HL-60 (cell line): ENCODE measurements around the gene LBR.

Experiments used
- DNase-seq, 2 experiments: peaks; one replicate each; pipeline ENCODE4 v3.0.0-alpha.2; 2010 to 2020; ENCODE audit warnings: low read depth in 1 of 2, low spot score in 1 of 2
- H3K27ac ChIP-seq: fragments of 250-450 bp; sonication (Bioruptor Pico); replicated peaks from 2 replicates; pipeline ENCODE4 v1.5.1; 2020; ENCODE audit warnings: mild to moderate bottlenecking, moderate library complexity
- H3K27me3 ChIP-seq: fragments of 250-450 bp; sonication (Bioruptor Pico); 2 replicates; pipeline ENCODE4 v1.5.1; 2021; ENCODE audit warnings: mild to moderate bottlenecking, moderate library complexity; ENCODE audit not compliant: insufficient read depth, poor library complexity, severe bottlenecking
- H3K4me3 ChIP-seq: replicated peaks from 2 replicates; pipeline ENCODE4 v1.5.1; 2011; ENCODE audit warnings: mild to moderate bottlenecking, control low read depth, low read length; ENCODE audit not compliant: insufficient read depth
- CTCF ChIP-seq: IDR thresholded peaks from one replicate; pipeline ENCODE4 v1.5.1; 2011; ENCODE audit warnings: low read length, control low read depth, inconsistent platforms; ENCODE audit not compliant: insufficient read depth
- GABPA ChIP-seq: IDR thresholded peaks from 2 replicates; pipeline ENCODE4 v1.6.1; 2012; ENCODE audit warnings: low read depth
- POLR2AphosphoS5 ChIP-seq: IDR thresholded peaks from 2 replicates; pipeline ENCODE4 v1.6.1; 2012; ENCODE audit warnings: low read depth
- REST ChIP-seq: IDR thresholded peaks from 2 replicates; pipeline ENCODE4 v1.6.1; 2012; ENCODE audit warnings: low read depth; ENCODE audit not compliant: insufficient replicate concordance
- SPI1 ChIP-seq: IDR thresholded peaks from 2 replicates; pipeline ENCODE4 v1.6.1; 2012; ENCODE audit warnings: low read depth, mild to moderate bottlenecking, borderline replicate concordance

LBR gene

GRCh38 chr1:225435957-225436392, 8.1 kb upstream of the LBR start:
- TF ChIP-seq REST (no peak), GABPA (no peak), POLR2AphosphoS5 (no peak), SPI1 (no peak), CTCF (no peak)
- H3K4me3 ChIP-seq: no peak overlapping the region
- DNase-seq: no peak
- no peaks in the 10 kb centered on the region for H3K27me3 ChIP-seq
- H3K27ac ChIP-seq: no peak overlapping the region

- no peak for DNase-seq
- TF ChIP-seq POLR2AphosphoS5: no peak
- TF ChIP-seq REST: no peak
- TF ChIP-seq CTCF: no peak
- no peak for TF ChIP-seq SPI1
- TF ChIP-seq GABPA: no peak
- Histone ChIP-seq H3K27me3 (no peaks in the 10 kb centered on the region), H3K27ac (no peak overlapping the region), H3K4me3 (no peak overlapping the region)
These were observed 7.6 kb upstream of the LBR start for GRCh38 chr1:225435487-225435886.

GRCh38 chr1:225435076-225435475, 7.2 kb upstream of the LBR start:
- Histone ChIP-seq H3K27me3 (no peaks in the 10 kb centered on the region), H3K27ac (no peak overlapping the region), H3K4me3 (no peak overlapping the region)
- TF ChIP-seq CTCF (no peak), GABPA (no peak), SPI1 (no peak), POLR2AphosphoS5 (no peak), REST (no peak)
- no peak for DNase-seq
